Fibroblast of the aortic adventitia (primary cell): Measurements from ENCODE around the gene CATSPER3. TPM values are rescaled to one million over a fixed set of nuclear protein-coding genes. Genes with fewer than 3 reads are reported as not detected.

ENCODE experiments used
- DNase-seq: peaks from one replicate; pipeline ENCODE4 v3.0.0-alpha.2; 2010; ENCODE audit warnings: low read depth
- H3K4me3 ChIP-seq: 2 replicates; pipeline ENCODE4 v1.5.1; 2011; ENCODE audit warnings: low read depth, mild to moderate bottlenecking, control low read depth, low read length, moderate library complexity
- CTCF ChIP-seq: IDR thresholded peaks from 2 replicates; pipeline ENCODE4 v1.5.1; 2011; ENCODE audit warnings: mild to moderate bottlenecking, low read length, control low read depth, inconsistent platforms; ENCODE audit not compliant: insufficient read depth
- total RNA-seq: library from RNA; depleted of rRNA; stranded (reverse); fragments of >200 nt; gene quantifications from 2 replicates; pipeline ENCODE4 v1.2.3, GENCODE V29; 2012; ENCODE audit warnings: low replicate concordance

The CATSPER3 gene
- total RNA-seq, 1 donor: 0.09 TPM

GRCh38 chr5:135036405-135036804 lies 68.7 kb downstream of the CATSPER3 start:
- H3K4me3 ChIP-seq: no peak overlapping the region
- no peak for DNase-seq
- no peak for TF ChIP-seq CTCF

DNA sequence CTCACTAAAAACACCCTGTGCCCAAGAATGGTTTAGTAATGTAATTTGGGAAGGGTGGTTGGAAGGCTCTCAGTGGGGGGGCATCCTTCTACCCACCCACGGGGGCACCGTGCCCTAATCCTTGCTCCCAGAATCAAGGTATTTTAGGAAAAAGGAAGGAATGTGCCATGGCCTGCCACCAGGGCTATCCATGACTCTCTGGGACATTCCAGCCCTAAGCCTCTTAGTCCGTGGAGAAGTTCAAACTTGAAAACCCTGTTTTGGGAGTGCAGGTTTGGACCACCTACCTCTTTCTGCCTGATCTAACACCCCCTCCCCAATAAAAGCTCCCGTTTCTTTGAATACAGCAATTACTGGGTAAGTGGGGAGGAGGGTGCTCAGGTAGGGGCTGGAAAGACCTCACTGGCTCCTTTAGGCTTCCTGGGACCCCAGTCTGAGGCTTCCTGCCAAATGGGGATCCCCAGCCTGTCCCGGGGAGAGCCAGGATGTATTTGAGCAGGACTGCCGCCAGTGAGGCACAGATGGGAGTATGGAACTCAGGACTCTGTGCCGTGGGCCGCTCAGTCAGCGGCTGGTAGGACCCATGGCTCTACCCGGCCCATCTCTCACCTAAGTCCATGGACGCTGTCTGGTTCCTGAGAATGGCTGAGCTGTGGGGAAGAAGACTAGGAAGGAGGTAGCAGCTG lies 70.0 kb downstream of the CATSPER3 start:
- no peak for TF ChIP-seq CTCF
- H3K4me3 ChIP-seq: no peak overlapping the region
- no peak for DNase-seq

DNA sequence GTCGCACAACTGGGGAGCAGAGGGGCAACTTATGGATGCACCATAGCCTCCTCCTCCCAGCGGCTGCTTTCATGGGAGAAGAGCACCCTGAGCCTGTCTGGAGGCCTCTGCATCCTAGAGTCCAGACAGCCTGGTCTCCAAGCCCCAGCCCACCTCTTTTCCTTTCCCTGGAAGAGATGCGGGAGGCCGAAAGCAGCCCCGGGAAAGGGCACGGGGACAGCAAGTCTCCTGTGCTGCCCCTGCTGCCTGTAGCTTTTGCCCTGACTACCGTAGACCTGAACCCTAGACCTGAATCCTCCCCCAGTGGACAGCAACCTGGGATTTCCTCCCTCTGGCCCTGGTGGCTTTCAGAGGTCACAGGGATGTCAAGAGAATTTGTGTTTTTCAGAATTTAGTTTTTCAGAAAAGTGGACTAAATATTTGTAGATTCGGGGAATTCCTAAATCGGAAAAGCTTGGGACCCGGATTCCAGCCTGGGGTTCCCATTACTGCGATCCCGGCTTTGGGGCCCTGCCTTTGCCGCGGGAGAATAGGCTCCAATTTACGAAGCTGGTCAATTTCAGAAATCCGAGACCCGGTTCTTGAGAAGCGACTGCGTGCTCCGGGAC lies 70.6 kb downstream of the CATSPER3 start:
- H3K4me3 ChIP-seq: no peak overlapping the region
- no peak for DNase-seq
- no peak for TF ChIP-seq CTCF

GRCh38 chr5:135038813-135039270 lies 71.1 kb downstream of the CATSPER3 start:
- no peak for DNase-seq
- no peak for TF ChIP-seq CTCF
- no peak overlapping the region for H3K4me3 ChIP-seq

DNA sequence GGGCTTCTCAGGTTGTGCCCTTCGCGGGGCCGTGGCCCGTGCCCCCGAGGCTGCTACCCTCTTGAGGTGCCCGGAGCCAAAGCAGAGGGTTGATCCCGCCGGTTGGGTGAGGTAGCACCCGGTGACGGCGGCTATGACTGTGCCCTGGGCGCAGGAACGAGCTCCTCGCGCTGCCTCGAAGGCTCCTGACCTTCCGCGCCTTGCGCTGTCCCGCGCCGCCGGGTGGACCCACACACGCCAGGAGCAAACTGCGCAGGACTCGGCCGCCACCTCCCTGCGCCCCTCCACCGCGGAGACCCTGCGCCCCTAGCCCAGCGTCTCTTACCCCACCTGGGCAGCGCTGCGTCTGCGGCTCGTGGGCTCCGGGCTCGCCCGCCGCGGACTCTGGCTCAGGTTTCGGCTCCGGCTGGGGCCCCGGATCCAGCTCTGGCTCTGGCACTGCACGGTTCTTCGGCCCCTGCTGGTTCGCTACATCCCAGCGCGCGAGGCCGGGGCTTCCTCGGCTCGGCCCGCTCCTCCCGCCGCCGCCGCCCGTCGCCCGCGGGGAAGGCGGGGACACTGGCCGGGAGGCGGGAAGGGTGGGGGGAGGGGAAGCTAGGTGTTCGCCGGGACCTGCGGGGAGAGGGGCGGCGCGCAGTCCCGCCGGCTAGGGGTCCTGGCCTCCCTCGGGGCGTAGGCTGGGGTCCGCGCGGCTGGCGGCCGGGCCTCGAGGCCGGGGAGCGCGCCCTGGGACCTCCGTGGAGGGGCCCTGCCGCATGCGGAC lies 71.7 kb downstream of the CATSPER3 start:
- no peak for TF ChIP-seq CTCF
- no peak for DNase-seq
- no peak overlapping the region for H3K4me3 ChIP-seq

GRCh38 chr5:135040034-135040332 lies 72.3 kb downstream of the CATSPER3 start:
- no peak for DNase-seq
- no peak for TF ChIP-seq CTCF
- no peak overlapping the region for H3K4me3 ChIP-seq
